ENCODE data around the gene MT4.
A peak's percentile ranks its signal among the peaks of the same experiment; 100 is the strongest.

Gene MT4

DNA sequence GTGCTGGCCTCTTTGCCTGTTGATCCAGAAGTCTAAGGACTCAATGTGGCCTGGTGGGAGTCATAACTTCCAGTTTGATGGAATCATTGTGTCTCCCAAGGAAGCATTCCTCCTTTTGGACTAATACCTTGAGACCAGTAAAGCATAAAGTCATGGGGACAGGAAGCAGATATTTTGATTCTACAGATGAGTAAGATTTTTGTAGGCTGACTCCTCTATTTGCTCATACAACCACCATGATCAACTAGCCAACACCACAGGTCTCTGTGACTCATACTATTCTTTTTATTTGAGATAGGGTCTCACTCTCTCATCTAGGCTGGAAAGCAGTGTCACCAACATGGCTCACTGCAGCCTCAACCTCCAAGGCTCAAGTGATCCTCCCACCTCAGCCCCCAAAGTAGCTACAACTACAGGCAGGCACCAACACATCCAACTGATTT lies 49.7 kb downstream of the MT4 start:
- H3K27ac ChIP-seq, result peak overlapping the region; percentile 75
- ChIA-PET POLR2A (ENCODE audit: low non-redundant PET) (interaction anchor here (0.6 kb wide), 1 partner anchor 13 kb away, joined by 3 read pairs; no protein-coding TSS in a partner anchor), CTCF (interaction anchor here (0.7 kb wide), 1 partner anchor 228 kb away, joined by 8 read pairs; no protein-coding TSS in a partner anchor)
- TF ChIP-seq, protein P1, sequence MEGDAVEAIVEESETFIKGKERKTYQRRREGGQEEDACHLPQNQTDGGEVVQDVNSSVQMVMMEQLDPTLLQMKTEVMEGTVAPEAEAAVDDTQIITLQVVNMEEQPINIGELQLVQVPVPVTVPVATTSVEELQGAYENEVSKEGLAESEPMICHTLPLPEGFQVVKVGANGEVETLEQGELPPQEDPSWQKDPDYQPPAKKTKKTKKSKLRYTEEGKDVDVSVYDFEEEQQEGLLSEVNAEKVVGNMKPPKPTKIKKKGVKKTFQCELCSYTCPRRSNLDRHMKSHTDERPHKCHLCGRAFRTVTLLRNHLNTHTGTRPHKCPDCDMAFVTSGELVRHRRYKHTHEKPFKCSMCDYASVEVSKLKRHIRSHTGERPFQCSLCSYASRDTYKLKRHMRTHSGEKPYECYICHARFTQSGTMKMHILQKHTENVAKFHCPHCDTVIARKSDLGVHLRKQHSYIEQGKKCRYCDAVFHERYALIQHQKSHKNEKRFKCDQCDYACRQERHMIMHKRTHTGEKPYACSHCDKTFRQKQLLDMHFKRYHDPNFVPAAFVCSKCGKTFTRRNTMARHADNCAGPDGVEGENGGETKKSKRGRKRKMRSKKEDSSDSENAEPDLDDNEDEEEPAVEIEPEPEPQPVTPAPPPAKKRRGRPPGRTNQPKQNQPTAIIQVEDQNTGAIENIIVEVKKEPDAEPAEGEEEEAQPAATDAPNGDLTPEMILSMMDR (conservative IDR thresholded peaks at IDR 0.05; ENCODE audit: low read depth), result no peak
- peak; percentile 56 for DNase-seq (ENCODE audit: low spot score)

DNA sequence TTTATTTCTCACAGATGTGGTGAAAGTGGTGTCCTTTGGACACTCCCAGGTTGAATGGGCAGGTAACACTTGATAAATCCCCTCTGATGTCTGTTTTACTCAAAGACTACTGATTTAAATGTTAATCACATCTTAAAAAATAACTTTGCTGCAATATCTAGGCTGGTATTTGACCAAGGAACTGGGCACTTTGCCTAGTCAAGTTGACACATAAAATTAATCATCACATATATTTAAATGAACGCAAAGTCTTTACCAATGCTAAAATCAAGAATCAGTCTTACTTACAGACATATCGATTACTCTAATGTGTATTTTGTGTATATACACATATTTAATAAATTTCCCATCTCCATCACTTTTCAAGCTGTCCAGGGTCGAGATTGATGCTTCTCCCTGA lies 50.5 kb downstream of the MT4 start:
- ChIA-PET POLR2A (ENCODE audit: low non-redundant PET) (interaction anchor here (0.6 kb wide), 1 partner anchor 12 kb away, joined by 3 read pairs; no protein-coding TSS in a partner anchor), CTCF (no interaction called here)
- DNase-seq (ENCODE audit: low spot score), result no peak
- H3K27ac ChIP-seq, result peak overlapping the region; percentile 75
- TF ChIP-seq, protein P1 (conservative IDR thresholded peaks at IDR 0.05; ENCODE audit: low read depth), result no peak

DNA sequence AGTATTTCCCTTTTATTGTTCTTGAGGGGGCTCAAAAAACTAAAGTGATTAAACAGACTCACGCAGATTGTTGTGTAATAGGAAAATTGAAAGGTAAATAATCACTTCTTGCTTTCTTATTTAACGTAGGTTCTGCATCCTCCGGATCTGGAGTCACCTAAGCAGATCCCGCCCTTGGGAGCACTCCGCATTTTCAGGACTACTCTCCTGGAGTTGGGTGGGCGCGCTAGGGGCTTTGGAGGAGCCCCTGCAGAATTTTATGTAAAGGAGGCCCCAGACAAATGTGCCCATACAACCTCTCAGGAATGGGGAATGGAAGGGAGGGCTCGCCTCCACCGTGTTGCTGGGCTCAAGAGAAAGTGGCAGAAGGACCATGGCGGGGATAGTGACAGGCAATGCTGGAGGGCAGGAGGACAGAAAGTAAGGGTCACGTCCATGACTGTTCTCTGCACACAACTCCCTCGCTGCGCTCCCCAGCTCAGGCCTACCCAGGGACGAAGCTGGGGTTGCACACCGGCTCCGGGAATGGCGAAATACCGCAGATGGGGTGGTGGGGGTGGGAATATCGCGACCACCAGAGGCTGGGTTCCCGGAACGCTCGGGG lies 51.8 kb downstream of the MT4 start:
- TF ChIP-seq, protein P1 (conservative IDR thresholded peaks at IDR 0.05; ENCODE audit: low read depth), result no peak
- no peak for DNase-seq (ENCODE audit: low spot score)
- H3K27ac ChIP-seq, result 0 out of 2 replicates have a peak overlapping the region, but pooled peaks have one; percentile 26
- ChIA-PET CTCF (no interaction called here), POLR2A (ENCODE audit: low non-redundant PET) (interaction anchor here (1.0 kb wide), 1 partner anchor 8 kb away, joined by 3 read pairs; the partner anchor contains the start of gene MT2A)

DNA sequence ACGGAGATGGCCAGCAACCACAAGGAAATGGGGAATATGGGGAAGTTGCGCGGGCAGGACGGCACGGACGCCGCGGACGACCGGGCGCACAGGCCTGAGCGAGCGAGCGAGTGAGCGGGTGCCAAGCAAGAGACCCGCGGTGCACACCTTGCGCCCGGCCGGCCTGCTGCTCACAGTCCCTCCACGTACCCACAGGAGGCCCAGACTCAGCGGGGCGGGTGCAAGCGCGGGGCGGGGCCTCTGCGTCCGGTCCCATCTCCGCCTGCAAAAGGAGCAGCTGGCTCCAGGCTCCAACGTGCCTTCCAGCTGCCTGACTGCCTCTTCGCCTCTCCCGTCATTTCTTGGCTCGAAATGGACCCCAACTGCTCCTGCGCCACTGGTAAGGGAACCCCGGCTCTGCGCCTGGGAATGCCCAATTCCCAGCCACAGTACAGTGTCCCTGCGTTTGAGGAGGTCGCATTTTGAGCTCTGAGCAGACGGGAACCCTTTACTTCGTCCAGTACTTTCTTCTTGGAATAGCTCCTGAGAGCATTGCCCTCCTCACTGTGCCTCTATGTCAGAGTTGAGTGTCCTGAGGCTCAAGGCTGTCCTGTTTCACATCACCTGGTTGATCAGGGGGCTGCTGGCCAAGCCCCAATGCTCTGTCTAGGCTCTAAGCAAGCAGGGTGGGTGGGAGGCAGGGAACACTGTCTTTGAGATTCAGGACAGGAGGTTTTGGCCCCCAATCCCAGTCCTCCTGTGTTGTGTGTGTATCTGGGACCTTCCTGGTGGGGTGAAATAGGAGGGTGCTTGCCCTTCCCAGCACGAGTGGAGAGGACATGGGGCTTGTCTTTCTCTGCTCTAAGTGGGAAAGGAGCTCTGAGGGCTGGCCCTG lies 52.6 kb downstream of the MT4 start:
- TF ChIP-seq, protein P1 (conservative IDR thresholded peaks at IDR 0.05; ENCODE audit: low read depth), result no peak
- ChIA-PET CTCF (no interaction called here), POLR2A (ENCODE audit: low non-redundant PET) (interaction anchor here (1.0 kb wide), 1 partner anchor 9 kb away, joined by 3 read pairs; the partner anchor contains the start of gene MT2A)
- DNase-seq (ENCODE audit: low spot score), result no peak
- H3K27ac ChIP-seq, result peak overlapping the region; percentile 26; the same call in 1 of the 2 replicates

DNA sequence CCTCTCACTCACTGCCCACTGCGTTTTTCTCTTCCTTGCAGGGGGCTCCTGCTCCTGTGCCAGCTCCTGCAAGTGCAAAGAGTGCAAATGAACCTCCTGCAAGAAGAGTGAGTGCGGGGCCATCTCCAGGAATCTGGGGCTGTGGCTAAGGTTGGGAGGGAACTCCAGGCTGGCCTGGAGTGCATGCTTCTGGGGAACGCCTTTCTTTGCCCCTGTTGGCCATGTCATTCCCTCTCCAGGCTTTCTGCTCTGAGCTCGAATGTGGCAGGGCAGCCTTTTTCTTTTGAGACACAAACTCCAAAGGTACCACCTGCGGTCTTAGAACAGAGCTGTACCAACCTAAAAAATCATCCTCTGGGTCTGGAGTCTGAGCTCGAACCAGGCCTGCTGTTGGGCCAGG lies 53.3 kb downstream of the MT4 start:
- H3K27ac ChIP-seq, result peak overlapping the region; percentile 26; the same call in 1 of the 2 replicates
- TF ChIP-seq, protein P1 (conservative IDR thresholded peaks at IDR 0.05; ENCODE audit: low read depth), result no peak
- no peak for DNase-seq (ENCODE audit: low spot score)
- ChIA-PET POLR2A (ENCODE audit: low non-redundant PET) (no interaction called here), CTCF (interaction anchor here (1.1 kb wide), 1 partner anchor 26 kb away, joined by 3 read pairs; no protein-coding TSS in a partner anchor)

Data from RWPE1 (cell line).